Pancreas (tissue), 10 donors: ENCODE data around the gene VKORC1. TPM values are rescaled to one million over a fixed set of nuclear protein-coding genes. Genes with fewer than 3 reads are reported as not detected.

Source experiments
- ATAC-seq, 4 donors: fragments of 200-7000 bp; cut with Tn5 transposase; one replicate each; pipeline versions ENCODE4 v1.8.0 to v1.9.1; 2020; ENCODE audit warnings: mild to moderate bottlenecking in 4 of 4, moderate library complexity in 4 of 4
- DNase-seq, 6 donors: peaks; one replicate each; pipeline ENCODE4 v3.0.0-alpha.2; 2020
- FAIRE-seq: peaks from 2 replicates; lab custom pipeline; 2012; peaks lifted over from hg19 to GRCh38; lab: Jason Lieb, UNC
- H3K27ac ChIP-seq, 4 donors: fragments of 200-600 bp; sonication (generic); 1 replicate in 3 of 4; 2 replicates in 1 of 4; pipeline versions ENCODE4 v1.5.0 to v1.8.0; 2020
- H3K27me3 ChIP-seq, 4 donors: fragments of 200-600 bp; one replicate each; pipeline ENCODE4 v1.8.0; 2021
- H3K36me3 ChIP-seq, 3 donors: fragments of 200-600 bp; sonication (generic) in 1 of 3; one replicate each; pipeline versions ENCODE4 v1.5.0 to v1.8.0; 2020 to 2021
- H3K4me1 ChIP-seq, 3 donors: fragments of 200-600 bp; one replicate each; pipeline ENCODE4 v1.8.0; 2021
- H3K4me3 ChIP-seq, 4 donors: fragments of 200-600 bp; sonication (generic) in 2 of 4; one replicate each; pipeline versions ENCODE4 v1.5.0 to v1.8.0; 2020 to 2021
- H3K9me3 ChIP-seq, 4 donors: fragments of 200-600 bp; one replicate each; pipeline ENCODE4 v1.8.0; 2021
- WGBS, 2 donors: extraction: QIAGEN DNeasy Blood & Tissue Kit; methylation state at CpG; one replicate each; pipeline ENCODE4 v1.1.7; 2013; 5-methylcytosine and 5-hydroxymethylcytosine counted together
- intact Hi-C, 3 donors: fragments of 100-400 bp; cut with DNase I; formaldehyde crosslinking; loops; one replicate each; pipeline versions ENCODE4 v1.11.1 to v1.14.2; 2022
- polyA plus RNA-seq, 2 donors: library from polyadenylated mRNA; stranded (reverse); fragments of 200-250 nt; gene quantifications; one replicate each; pipeline ENCODE4 v1.2.3, GENCODE V29; 2013
- total RNA-seq, 6 donors: library from RNA; stranded (reverse); fragmentation: NEBNext Ultra II Directional in 4 of 6; extraction: Animal tissue kit (Norgen Biotek cat#: 25700) in 4 of 6; gene quantifications; one replicate each; pipeline versions ENCODE4 v1.2.1 to v1.2.4, GENCODE V29; 2021 to 2023
- TF ChIP-seq, protein P1 (sequence below), 4 donors: fragments of 200-600 bp; sonication (generic) in 3 of 4; IDR thresholded peaks; one replicate each; pipeline versions ENCODE4 v1.5.0 to v1.8.0; 2021; ENCODE audit warnings: antibody characterized with exemption in 4 of 4
- donor health status: healthy with polysubstance abuse.
- donor health status: DM: no; HTN: no; CAD: no; lungs with moderate emphysema.
- donor health status: DM: no; HTN: no; CAD: no.
- donor health status: control.
- donor health status: control.
- donor health status: Bipolar disorder and iron deficiency.
- donor health status: DM: yes; HTN: yes; CAD: no.
- donor health status: DM: no; HTN: no; CAD: no.
- donor health status: DM: no; HTN: no; CAD: no.
- donor health status: DM: yes; HTN: yes; CAD: no.

Gene VKORC1
- total and polyA plus RNA-seq, 8 donors = 37.7 to 90.9 (median 50.2) TPM

DNA sequence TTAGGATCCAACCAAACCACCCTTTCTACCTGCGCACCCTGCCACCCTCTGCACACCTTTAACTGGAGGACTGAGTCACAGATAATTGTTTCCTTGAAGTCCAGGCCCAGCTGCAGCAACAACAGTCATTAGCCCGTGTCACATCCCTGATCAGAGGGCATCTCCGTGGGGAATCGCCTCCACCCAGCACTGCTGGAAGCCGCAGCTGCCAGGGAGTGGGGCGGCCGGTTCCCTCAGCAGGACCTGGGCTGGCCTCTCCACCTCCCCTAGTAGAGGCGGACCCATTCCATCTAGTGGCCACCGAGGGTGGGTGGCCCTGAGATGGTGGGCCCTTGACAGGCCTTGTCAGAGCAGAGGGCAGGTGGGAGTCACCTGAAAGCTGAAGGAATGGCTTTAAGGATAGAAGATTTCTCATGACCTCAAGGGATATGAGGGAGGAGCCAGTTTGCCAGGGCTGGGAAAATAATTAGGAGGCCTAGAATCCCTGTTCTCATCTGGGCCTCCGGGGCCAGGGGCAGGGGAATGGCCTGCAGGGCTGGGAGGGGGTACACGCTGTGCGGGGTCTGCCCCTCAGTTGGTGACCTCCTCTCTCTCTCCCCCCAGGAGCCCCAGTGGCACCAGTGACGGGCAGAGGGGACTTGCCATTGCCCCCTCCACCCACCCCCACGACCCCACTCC, 12.1 kb downstream of the VKORC1 start:
- TF ChIP-seq, protein P1, sequence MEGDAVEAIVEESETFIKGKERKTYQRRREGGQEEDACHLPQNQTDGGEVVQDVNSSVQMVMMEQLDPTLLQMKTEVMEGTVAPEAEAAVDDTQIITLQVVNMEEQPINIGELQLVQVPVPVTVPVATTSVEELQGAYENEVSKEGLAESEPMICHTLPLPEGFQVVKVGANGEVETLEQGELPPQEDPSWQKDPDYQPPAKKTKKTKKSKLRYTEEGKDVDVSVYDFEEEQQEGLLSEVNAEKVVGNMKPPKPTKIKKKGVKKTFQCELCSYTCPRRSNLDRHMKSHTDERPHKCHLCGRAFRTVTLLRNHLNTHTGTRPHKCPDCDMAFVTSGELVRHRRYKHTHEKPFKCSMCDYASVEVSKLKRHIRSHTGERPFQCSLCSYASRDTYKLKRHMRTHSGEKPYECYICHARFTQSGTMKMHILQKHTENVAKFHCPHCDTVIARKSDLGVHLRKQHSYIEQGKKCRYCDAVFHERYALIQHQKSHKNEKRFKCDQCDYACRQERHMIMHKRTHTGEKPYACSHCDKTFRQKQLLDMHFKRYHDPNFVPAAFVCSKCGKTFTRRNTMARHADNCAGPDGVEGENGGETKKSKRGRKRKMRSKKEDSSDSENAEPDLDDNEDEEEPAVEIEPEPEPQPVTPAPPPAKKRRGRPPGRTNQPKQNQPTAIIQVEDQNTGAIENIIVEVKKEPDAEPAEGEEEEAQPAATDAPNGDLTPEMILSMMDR (IDR thresholded peaks at IDR 0.05) = no peak
- H3K4me1 ChIP-seq = no peaks in the 10 kb centered on the region
- H3K9me3 ChIP-seq = no peaks in the 10 kb centered on the region
- 75 to 82% methylated on average over 14 of the region's 14 CpGs for WGBS, 2 donors
- ATAC-seq (no peak), DNase-seq (peak in 1 of 6 donors; percentile 8), FAIRE-seq (no peak)
- H3K4me3 ChIP-seq = no peak overlapping the region
- intact Hi-C loops = loop anchor here in 1 of 3 donors (10.0 kb wide), 1 partner anchor 98 kb away; the partner anchor contains the start of gene HSD3B7
- no peaks in the 10 kb centered on the region for H3K27me3 ChIP-seq
- H3K36me3 ChIP-seq = peaks cover 0 to 33% (median 19%) of the 10 kb centered on the region in 3 donors
- no peak overlapping the region for H3K27ac ChIP-seq

DNA sequence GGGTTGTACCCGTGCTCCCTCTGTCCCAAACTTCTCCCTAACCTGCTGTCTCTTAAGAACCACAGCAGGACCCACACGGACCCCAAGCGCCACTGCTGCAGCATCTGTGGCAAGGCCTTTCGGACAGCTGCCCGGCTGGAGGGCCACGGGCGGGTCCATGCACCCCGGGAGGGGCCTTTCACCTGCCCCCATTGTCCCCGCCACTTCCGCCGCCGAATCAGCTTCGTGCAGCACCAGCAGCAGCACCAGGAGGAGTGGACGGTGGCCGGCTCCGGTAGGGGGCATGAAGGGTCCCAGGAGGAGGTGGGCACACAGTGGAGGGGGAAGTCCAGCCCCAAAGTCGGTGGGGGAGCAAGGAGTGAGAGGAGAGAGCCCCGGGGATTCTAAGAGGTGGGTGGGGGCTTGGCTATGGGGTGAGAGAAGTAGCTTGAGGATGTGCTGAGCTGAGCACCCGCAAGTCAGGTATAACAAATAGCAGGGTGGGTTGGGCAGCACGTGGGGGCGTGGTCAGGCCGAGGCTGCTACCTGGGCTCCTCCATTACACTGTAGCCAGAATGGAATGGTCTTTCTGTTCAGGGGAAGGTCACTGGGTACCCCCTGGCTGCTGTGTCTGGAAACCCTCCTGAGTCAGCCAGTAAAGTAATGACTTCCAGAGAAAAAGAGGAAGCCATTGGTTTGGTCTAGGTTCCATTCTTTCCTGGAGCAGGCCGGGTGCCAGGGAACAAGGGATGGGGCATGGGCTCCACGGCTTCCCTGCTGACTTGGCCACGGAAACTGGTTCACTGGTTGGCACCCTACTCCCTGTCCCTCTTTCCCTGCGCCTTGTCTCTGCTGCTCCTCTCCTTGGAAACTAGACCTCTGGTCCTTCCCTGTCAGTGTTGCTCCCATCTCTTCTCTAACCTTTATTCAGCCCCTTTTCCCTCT, 12.9 kb downstream of the VKORC1 start:
- peaks cover 0 to 42% (median 24%) of the 10 kb centered on the region in 3 donors for H3K36me3 ChIP-seq
- no peak for ATAC-seq

DNA sequence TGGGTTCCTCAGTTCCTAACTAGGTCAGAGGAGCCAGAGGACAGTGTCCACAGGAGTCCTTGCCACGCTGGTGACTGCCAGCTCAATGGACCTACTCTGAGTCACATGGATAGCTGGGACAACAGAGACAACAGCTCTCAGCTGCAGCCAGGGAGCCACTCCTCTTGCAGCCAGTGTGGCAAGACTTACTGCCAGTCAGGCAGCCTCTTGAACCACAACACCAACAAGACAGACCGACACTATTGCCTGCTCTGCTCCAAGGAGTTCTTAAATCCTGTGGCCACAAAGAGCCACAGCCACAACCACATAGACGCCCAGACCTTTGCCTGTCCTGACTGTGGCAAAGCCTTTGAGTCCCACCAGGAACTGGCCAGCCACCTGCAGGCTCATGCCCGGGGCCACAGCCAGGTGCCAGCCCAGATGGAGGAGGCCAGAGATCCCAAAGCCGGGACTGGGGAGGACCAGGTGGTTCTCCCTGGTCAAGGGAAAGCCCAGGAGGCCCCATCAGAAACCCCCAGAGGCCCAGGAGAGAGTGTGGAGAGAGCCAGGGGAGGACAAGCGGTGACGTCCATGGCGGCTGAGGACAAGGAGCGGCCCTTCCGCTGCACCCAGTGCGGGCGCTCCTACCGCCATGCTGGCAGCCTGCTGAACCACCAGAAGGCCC, 13.7 kb downstream of the VKORC1 start:
- intact Hi-C loops = loop anchor here in 1 of 3 donors (10.0 kb wide), 1 partner anchor 96 kb away; the partner anchor contains the start of gene HSD3B7
- Histone ChIP-seq H3K36me3 (peaks cover 0 to 45% (median 24%) of the 10 kb centered on the region in 3 donors), H3K4me3 (no peak overlapping the region), H3K27me3 (no peaks in the 10 kb centered on the region), H3K27ac (no peak overlapping the region), H3K4me1 (no peaks in the 10 kb centered on the region), H3K9me3 (no peaks in the 10 kb centered on the region)
- WGBS, 2 donors = 94 to 96% methylated on average over 13 of the region's 13 CpGs
- DNase-seq (peak in 1 of 6 donors; percentile 9), ATAC-seq (no peak), FAIRE-seq (no peak)
- TF ChIP-seq, protein P1 (IDR thresholded peaks at IDR 0.05) = no peak

More for the DNA sequence above, 12.9 kb downstream of the VKORC1 start:
- DNase-seq (peak in 2 of 6 donors; percentile 15 to 35), FAIRE-seq (no peak)
- no peaks in the 10 kb centered on the region for H3K9me3 ChIP-seq
- no peak overlapping the region for H3K4me3 ChIP-seq
- TF ChIP-seq, protein P1 (IDR thresholded peaks at IDR 0.05) = no peak
- WGBS, 2 donors = 83 to 90% methylated on average over 26 of the region's 26 CpGs
- no peak overlapping the region for H3K27ac ChIP-seq
- intact Hi-C loops = loop anchor here in 1 of 3 donors (10.0 kb wide), 1 partner anchor 97 kb away; the partner anchor contains the start of gene HSD3B7
- H3K27me3 ChIP-seq = no peaks in the 10 kb centered on the region
- no peaks in the 10 kb centered on the region for H3K4me1 ChIP-seq

DNA sequence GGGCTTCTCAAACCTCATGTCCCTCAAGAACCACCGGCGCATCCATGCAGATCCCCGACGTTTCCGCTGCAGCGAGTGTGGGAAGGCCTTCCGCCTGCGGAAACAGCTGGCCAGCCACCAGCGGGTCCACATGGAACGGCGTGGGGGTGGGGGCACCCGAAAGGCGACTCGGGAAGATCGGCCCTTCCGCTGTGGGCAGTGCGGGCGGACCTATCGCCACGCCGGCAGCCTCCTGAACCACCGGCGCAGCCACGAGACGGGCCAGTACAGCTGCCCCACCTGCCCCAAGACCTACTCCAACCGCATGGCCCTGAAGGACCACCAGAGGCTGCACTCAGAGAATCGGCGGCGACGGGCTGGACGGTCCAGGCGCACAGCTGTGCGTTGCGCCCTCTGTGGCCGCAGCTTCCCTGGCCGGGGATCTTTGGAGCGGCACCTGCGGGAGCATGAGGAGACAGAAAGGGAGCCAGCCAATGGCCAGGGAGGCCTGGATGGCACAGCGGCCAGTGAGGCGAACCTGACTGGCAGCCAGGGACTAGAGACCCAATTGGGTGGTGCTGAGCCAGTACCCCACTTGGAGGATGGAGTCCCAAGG, 14.5 kb downstream of the VKORC1 start:
- Histone ChIP-seq H3K9me3 (no peaks in the 10 kb centered on the region), H3K27ac (no peak overlapping the region), H3K36me3 (peaks cover 0 to 45% (median 24%) of the 10 kb centered on the region in 3 donors), H3K27me3 (no peaks in the 10 kb centered on the region), H3K4me1 (peaks cover 0 to 2% (median 0%) of the 10 kb centered on the region in 3 donors), H3K4me3 (no peak overlapping the region)
- FAIRE-seq (no peak), ATAC-seq (no peak), DNase-seq (peak in 2 of 6 donors; percentile 39 to 72)
- TF ChIP-seq, protein P1 (IDR thresholded peaks at IDR 0.05) = no peak
- 94 to 96% methylated on average over 40 of the region's 40 CpGs for WGBS, 2 donors
- intact Hi-C loops = loop anchor here in 1 of 3 donors (10.0 kb wide), 1 partner anchor 95 kb away; the partner anchor contains the start of gene HSD3B7
